ENCODE measurements around the gene LYPD4.

Gene LYPD4

DNA sequence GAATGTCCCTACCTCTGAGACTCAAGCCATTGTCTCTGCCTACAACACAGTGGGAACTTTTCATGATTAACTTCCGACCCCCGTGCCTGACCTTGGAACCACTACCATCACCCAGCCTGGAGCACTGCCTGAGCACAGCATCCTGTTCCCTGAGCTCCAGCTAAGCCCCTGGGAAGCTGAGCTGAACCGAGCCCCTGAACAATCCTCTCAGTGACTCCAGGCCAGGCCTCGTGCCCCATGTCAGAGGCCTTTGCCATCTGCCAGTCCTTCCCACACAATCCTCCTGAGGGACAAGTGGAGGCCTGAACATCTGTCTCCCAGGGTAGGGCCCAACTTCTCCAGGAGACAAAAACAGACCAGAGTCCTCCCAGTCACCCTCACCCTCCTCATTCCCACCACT lies 30.6 kb downstream of the LYPD4 start:
- Histone ChIP-seq H3K4me3 (ENCODE audit: insufficient read depth, low read length, poor library complexity, severe bottlenecking) (no peak overlapping the region), H3K27ac (ENCODE audit: low read depth, low read length) (no peak overlapping the region), H3K9me3 (ENCODE audit: insufficient read depth, low read length) (no peaks in the 10 kb centered on the region), H3K79me2 (ENCODE audit: insufficient read depth, low read length) (no peaks in the 10 kb centered on the region), H3F3A (ENCODE audit: insufficient read depth) (no peaks in the 10 kb centered on the region), H3K9ac (ENCODE audit: low read length) (no peak overlapping the region), H2AFZ (ENCODE audit: low read depth, low read length, severe bottlenecking) (no peak overlapping the region), H4K20me1 (ENCODE audit: low read depth, low read length) (no peaks in the 10 kb centered on the region), H3K4me2 (ENCODE audit: low read depth, low read length, poor library complexity, severe bottlenecking) (no peak overlapping the region), H3K27me3 (ENCODE audit: low read length) (no peaks in the 10 kb centered on the region; the same call in 1 of the 2 replicates), H3K36me3 (ENCODE audit: low read length) (no peaks in the 10 kb centered on the region), H3K9me2 (replicated peaks; ENCODE audit: insufficient read depth, low read length) (no peaks in the 10 kb centered on the region)
- TF ChIP-seq CTCF (IDR thresholded peaks at IDR 0.05; ENCODE audit: insufficient read depth, low read length, poor library complexity, severe bottlenecking) (no peak), EZH2phosphoT487 (conservative IDR thresholded peaks at IDR 0.05; ENCODE audit: low read length) (no peak)

DNA sequence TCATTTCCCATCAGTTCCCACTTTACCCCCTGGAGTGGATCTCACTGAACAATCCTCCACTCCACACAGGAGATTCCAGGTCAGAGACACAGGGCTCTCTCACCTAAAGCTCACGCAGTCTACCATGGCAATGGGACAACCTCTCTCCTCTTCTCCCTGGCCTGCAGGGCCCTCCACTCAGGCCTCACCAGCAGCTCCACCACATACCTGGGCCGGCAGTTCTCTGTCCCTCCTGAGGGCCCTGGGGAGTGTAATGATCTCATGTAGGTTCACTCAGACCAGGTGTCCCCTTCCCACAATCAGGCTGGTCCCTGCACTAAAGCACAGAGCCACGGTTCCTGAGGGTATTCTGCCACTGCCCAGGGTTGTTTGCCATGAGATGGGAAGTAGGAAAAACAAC lies 32.5 kb downstream of the LYPD4 start:
- H4K20me1 ChIP-seq (ENCODE audit: low read depth, low read length) = no peaks in the 10 kb centered on the region
- H3K9me3 ChIP-seq (ENCODE audit: insufficient read depth, low read length) = no peaks in the 10 kb centered on the region
- H3K36me3 ChIP-seq (ENCODE audit: low read length) = no peaks in the 10 kb centered on the region
- TF ChIP-seq CTCF (IDR thresholded peaks at IDR 0.05; ENCODE audit: insufficient read depth, low read length, poor library complexity, severe bottlenecking) = no peak
- TF ChIP-seq EZH2phosphoT487 (conservative IDR thresholded peaks at IDR 0.05; ENCODE audit: low read length) = no peak
- H3K4me3 ChIP-seq (ENCODE audit: insufficient read depth, low read length, poor library complexity, severe bottlenecking) = no peak overlapping the region
- H3K4me2 ChIP-seq (ENCODE audit: low read depth, low read length, poor library complexity, severe bottlenecking) = no peak overlapping the region
- H3K27ac ChIP-seq (ENCODE audit: low read depth, low read length) = no peak overlapping the region
- no peak overlapping the region for H3K9ac ChIP-seq (ENCODE audit: low read length)
- H3K27me3 ChIP-seq (ENCODE audit: low read length) = no peaks in the 10 kb centered on the region
- H3K79me2 ChIP-seq (ENCODE audit: insufficient read depth, low read length) = no peaks in the 10 kb centered on the region
- H3F3A ChIP-seq (ENCODE audit: insufficient read depth) = no peaks in the 10 kb centered on the region
- no peaks in the 10 kb centered on the region for H3K9me2 ChIP-seq (replicated peaks; ENCODE audit: insufficient read depth, low read length)
- no peak overlapping the region for H2AFZ ChIP-seq (ENCODE audit: low read depth, low read length, severe bottlenecking)

DNA sequence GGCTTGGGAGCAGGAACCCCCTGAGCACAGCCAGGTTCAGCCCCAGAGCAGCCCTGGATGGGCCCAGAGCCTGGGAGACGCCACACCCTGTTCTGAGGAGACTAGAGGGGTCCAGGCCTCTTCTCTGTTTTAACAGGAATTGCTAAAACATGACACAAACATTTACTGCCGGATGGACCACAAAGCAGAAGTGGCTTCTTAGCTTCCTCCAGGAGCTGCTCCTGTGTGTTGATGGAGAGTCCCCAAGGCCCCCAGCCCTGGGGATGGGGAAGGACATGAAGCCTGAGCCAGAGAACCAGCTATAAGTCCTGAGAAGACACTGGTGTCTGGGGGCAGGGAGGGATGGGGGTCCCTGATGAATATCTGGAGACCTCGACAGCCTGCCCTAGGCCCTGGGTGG lies 33.4 kb downstream of the LYPD4 start:
- no peak overlapping the region for H2AFZ ChIP-seq (ENCODE audit: low read depth, low read length, severe bottlenecking)
- no peaks in the 10 kb centered on the region for H3K27me3 ChIP-seq (ENCODE audit: low read length)
- no peaks in the 10 kb centered on the region for H3K79me2 ChIP-seq (ENCODE audit: insufficient read depth, low read length)
- no peaks in the 10 kb centered on the region for H3F3A ChIP-seq (ENCODE audit: insufficient read depth)
- H3K36me3 ChIP-seq (ENCODE audit: low read length) = no peaks in the 10 kb centered on the region
- no peak overlapping the region for H3K4me3 ChIP-seq (ENCODE audit: insufficient read depth, low read length, poor library complexity, severe bottlenecking)
- no peaks in the 10 kb centered on the region for H3K9me2 ChIP-seq (replicated peaks; ENCODE audit: insufficient read depth, low read length)
- TF ChIP-seq CTCF (IDR thresholded peaks at IDR 0.05; ENCODE audit: insufficient read depth, low read length, poor library complexity, severe bottlenecking) (no peak), EZH2phosphoT487 (conservative IDR thresholded peaks at IDR 0.05; ENCODE audit: low read length) (no peak)
- H3K9ac ChIP-seq (ENCODE audit: low read length) = no peak overlapping the region
- H3K9me3 ChIP-seq (ENCODE audit: insufficient read depth, low read length) = no peaks in the 10 kb centered on the region
- no peaks in the 10 kb centered on the region for H4K20me1 ChIP-seq (ENCODE audit: low read depth, low read length)
- no peak overlapping the region for H3K27ac ChIP-seq (ENCODE audit: low read depth, low read length)
- no peak overlapping the region for H3K4me2 ChIP-seq (ENCODE audit: low read depth, low read length, poor library complexity, severe bottlenecking)

Measured in SU-DHL-6 (cell line).